ENCODE data around the gene MYO1B. TPM values are rescaled to one million over a fixed set of nuclear protein-coding genes. Genes with fewer than 3 reads are reported as not detected.

MYO1B gene
- total RNA-seq, 1 experiment from 2014 or later: 43.6 TPM

GRCh38 chr2:191405546-191405945 is 160.3 kb downstream of the MYO1B start (continued):
- TF ChIP-seq CDX4 (CRISPR knock-in tag; IDR thresholded peaks at IDR 0.05; ENCODE audit: borderline replicate concordance) (no peak), ZNF423 (CRISPR knock-in tag; IDR thresholded peaks at IDR 0.05) (no peak), CREM (CRISPR knock-in tag; IDR thresholded peaks at IDR 0.05) (no peak), ZNF232 (CRISPR knock-in tag; IDR thresholded peaks at IDR 0.05) (no peak), USF1 (CRISPR knock-in tag; IDR thresholded peaks at IDR 0.05) (no peak), GRHL2 (CRISPR knock-in tag; IDR thresholded peaks at IDR 0.05; ENCODE audit: insufficient replicate concordance, severe bottlenecking) (no peak)
- TF ChIP-seq, protein P1, sequence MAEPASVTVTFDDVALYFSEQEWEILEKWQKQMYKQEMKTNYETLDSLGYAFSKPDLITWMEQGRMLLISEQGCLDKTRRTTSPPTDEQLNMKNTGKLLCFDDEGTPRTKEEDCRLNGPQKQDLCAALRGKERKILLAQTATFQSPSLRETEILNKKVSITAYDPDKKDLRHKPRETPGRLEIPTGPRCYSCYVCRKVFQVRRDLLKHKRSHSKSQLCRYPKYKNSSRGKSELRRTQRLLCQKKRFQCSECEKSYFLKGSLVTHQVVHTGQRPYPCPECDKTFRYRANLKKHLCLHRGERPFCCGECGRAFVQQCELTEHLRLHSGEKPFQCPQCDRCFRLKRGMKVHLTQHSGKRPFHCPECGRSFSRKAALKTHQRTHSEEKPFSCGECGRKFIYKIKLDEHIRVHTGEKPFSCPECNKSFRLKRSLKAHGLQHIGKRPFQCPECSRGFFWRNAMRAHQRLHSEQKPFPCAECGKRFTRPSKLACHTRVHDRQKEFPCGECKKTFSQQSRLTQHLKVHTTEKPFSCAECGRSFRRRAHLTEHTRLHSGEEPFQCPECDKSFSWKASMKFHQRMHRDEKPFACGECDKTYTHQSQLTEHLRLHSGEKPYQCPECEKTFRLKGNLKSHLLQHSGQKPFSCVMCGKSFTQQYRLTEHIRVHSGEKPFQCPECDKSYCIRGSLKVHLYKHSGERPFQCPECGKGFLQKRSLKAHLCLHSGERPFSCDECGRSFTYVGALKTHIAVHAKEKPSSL (CRISPR knock-in tag; conservative IDR thresholded peaks at IDR 0.05): no peak
- TF ChIP-seq, protein P2, sequence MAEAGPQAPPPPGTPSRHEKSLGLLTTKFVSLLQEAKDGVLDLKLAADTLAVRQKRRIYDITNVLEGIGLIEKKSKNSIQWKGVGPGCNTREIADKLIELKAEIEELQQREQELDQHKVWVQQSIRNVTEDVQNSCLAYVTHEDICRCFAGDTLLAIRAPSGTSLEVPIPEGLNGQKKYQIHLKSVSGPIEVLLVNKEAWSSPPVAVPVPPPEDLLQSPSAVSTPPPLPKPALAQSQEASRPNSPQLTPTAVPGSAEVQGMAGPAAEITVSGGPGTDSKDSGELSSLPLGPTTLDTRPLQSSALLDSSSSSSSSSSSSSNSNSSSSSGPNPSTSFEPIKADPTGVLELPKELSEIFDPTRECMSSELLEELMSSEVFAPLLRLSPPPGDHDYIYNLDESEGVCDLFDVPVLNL (CRISPR knock-in tag; IDR thresholded peaks at IDR 0.05; ENCODE audit: borderline replicate concordance, low read depth): no peak

DNA sequence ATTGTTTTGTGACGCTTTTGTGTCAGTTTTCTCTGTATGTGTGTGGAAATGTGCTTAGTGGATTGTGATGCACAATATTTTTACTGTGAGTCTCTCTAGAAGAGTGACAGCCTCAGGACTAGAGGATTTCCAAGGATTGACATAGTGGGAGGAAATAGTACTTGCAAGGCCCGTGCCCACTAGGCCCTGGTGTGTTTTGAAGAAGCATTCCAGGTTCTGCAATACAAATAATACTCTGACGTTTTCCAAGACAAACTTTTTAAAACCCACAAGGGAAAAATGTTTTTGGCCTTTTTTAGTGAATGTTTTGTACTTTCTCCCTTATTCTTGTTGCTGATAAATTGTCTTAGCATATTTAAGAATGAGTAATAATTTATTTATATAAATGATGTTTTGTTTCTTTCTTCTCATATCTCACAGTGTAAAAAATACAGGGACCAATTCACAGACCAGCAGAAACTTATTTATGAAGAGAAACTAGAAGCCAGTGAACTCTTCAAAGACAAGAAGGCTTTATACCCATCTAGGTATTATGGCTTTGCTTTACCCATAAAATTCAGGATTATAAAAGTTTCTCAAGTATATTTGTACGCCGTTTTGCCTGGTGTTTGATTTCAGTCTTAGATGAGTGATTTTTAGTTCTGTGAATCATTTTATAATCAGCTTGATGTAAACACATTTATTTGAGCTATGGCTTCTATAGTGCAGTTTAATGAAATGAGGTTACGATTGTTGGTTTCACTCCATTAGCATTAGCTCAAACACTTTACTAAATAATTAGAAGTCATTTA is 165.6 kb downstream of the MYO1B start:
- Mint-ChIP-seq H3K4me3 (no peak overlapping the region), H3K27me3 (ENCODE audit: low read depth) (no peaks in the 10 kb centered on the region), H3K27ac (no peak overlapping the region), H3K9me3 (no peaks in the 10 kb centered on the region), H3K36me3 (peaks cover 63% of the 10 kb centered on the region), H3K4me1 (no peaks in the 10 kb centered on the region)
- CTCF ChIA-PET: no interaction called here
- ATAC-seq (no peak), DNase-seq (ENCODE audit: low spot score) (no peak)
- TF ChIP-seq ZNF263 (CRISPR knock-in tag; IDR thresholded peaks at IDR 0.05; ENCODE audit: low read depth): no peak
- TF ChIP-seq TP53 (CRISPR knock-in tag; IDR thresholded peaks at IDR 0.05): no peak
- no peak for TF ChIP-seq NR3C1 (CRISPR knock-in tag; conservative IDR thresholded peaks at IDR 0.05; ENCODE audit: low read depth)
- no peak for TF ChIP-seq ETV6 (CRISPR knock-in tag; IDR thresholded peaks at IDR 0.05)
- TF ChIP-seq, protein P2 (CRISPR knock-in tag; IDR thresholded peaks at IDR 0.05; ENCODE audit: borderline replicate concordance, low read depth): no peak
- TF ChIP-seq ATF3 (CRISPR knock-in tag; conservative IDR thresholded peaks at IDR 0.05): no peak
- no peak for TF ChIP-seq SMAD3 (CRISPR knock-in tag; IDR thresholded peaks at IDR 0.05; ENCODE audit: borderline replicate concordance)
- TF ChIP-seq CDX4 (CRISPR knock-in tag; IDR thresholded peaks at IDR 0.05; ENCODE audit: borderline replicate concordance): no peak
- TF ChIP-seq, protein P3, sequence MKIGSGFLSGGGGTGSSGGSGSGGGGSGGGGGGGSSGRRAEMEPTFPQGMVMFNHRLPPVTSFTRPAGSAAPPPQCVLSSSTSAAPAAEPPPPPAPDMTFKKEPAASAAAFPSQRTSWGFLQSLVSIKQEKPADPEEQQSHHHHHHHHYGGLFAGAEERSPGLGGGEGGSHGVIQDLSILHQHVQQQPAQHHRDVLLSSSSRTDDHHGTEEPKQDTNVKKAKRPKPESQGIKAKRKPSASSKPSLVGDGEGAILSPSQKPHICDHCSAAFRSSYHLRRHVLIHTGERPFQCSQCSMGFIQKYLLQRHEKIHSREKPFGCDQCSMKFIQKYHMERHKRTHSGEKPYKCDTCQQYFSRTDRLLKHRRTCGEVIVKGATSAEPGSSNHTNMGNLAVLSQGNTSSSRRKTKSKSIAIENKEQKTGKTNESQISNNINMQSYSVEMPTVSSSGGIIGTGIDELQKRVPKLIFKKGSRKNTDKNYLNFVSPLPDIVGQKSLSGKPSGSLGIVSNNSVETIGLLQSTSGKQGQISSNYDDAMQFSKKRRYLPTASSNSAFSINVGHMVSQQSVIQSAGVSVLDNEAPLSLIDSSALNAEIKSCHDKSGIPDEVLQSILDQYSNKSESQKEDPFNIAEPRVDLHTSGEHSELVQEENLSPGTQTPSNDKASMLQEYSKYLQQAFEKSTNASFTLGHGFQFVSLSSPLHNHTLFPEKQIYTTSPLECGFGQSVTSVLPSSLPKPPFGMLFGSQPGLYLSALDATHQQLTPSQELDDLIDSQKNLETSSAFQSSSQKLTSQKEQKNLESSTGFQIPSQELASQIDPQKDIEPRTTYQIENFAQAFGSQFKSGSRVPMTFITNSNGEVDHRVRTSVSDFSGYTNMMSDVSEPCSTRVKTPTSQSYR (CRISPR knock-in tag; IDR thresholded peaks at IDR 0.05): no peak
- no peak for TF ChIP-seq ZBTB21 (CRISPR knock-in tag; IDR thresholded peaks at IDR 0.05; ENCODE audit: borderline replicate concordance)
- no peak for TF ChIP-seq ZNF423 (CRISPR knock-in tag; IDR thresholded peaks at IDR 0.05)
- TF ChIP-seq OVOL2 (CRISPR knock-in tag; IDR thresholded peaks at IDR 0.05; ENCODE audit: borderline replicate concordance): no peak
- POLR2A ChIA-PET: no interaction called here
